ENCODE results near the gene WFDC6. TPM values are rescaled to one million over a fixed set of nuclear protein-coding genes. Genes with fewer than 3 reads are reported as not detected.

Gene WFDC6
- total and polyA plus RNA-seq, 7 donors, result not detected

GRCh38 chr20:45564760-45565276, 25.5 kb upstream of the WFDC6 start:
- no peak overlapping the region for H3K27ac ChIP-seq
- peaks cover 0 to 10% (median 0%) of the 10 kb centered on the region in 3 donors for H3K27me3 ChIP-seq
- H3K4me1 ChIP-seq, result no peaks in the 10 kb centered on the region
- TF ChIP-seq EP300 (IDR thresholded peaks at IDR 0.05) (no peak), POLR2A (IDR thresholded peaks at IDR 0.05) (no peak), POLR2AphosphoS5 (IDR thresholded peaks at IDR 0.05) (no peak), CTCF (IDR thresholded peaks at IDR 0.05) (no peak)
- intact Hi-C loops (cut with DNase I), result no loop called here
- H3K9me3 ChIP-seq, result no peaks in the 10 kb centered on the region
- no peak overlapping the region for H3K4me3 ChIP-seq
- DNase-seq, result no peak
- WGBS, 2 donors, result 85 to 93% methylated on average over 2 of the region's 2 CpGs
- H3K36me3 ChIP-seq, result no peaks in the 10 kb centered on the region

- 91 to 94% methylated on average over 1 of the region's 1 CpG for WGBS, 2 donors
- no peak for TF ChIP-seq CTCF (IDR thresholded peaks at IDR 0.05)
- no peak for TF ChIP-seq POLR2AphosphoS5 (IDR thresholded peaks at IDR 0.05)
- no peak for TF ChIP-seq EP300 (IDR thresholded peaks at IDR 0.05)
- no peak for TF ChIP-seq POLR2A (IDR thresholded peaks at IDR 0.05)
- H3K4me3 ChIP-seq, result no peak overlapping the region
- H3K36me3 ChIP-seq, result no peaks in the 10 kb centered on the region
- H3K9me3 ChIP-seq, result no peaks in the 10 kb centered on the region
- no peak overlapping the region for H3K27ac ChIP-seq
- DNase-seq, result no peak
- intact Hi-C loops (cut with DNase I), result no loop called here
- H3K4me1 ChIP-seq, result no peaks in the 10 kb centered on the region
- peaks cover 0 to 2% (median 0%) of the 10 kb centered on the region in 3 donors for H3K27me3 ChIP-seq
Observed at GRCh38 chr20:45555198-45555597, 15.9 kb upstream of the WFDC6 start.

GRCh38 chr20:45552456-45552855, 13.2 kb upstream of the WFDC6 start:
- H3K27me3 ChIP-seq, result no peaks in the 10 kb centered on the region
- WGBS, 2 donors, result 42 to 79% methylated on average over 2 of the region's 2 CpGs
- no peaks in the 10 kb centered on the region for H3K36me3 ChIP-seq
- intact Hi-C loops (cut with DNase I), result no loop called here
- no peaks in the 10 kb centered on the region for H3K4me1 ChIP-seq
- no peak overlapping the region for H3K4me3 ChIP-seq
- no peak for TF ChIP-seq EP300 (IDR thresholded peaks at IDR 0.05)
- TF ChIP-seq POLR2AphosphoS5 (IDR thresholded peaks at IDR 0.05), result no peak
- no peak for TF ChIP-seq POLR2A (IDR thresholded peaks at IDR 0.05)
- no peak for TF ChIP-seq CTCF (IDR thresholded peaks at IDR 0.05)
- H3K27ac ChIP-seq, result no peak overlapping the region
- H3K9me3 ChIP-seq, result no peaks in the 10 kb centered on the region
- DNase-seq, result no peak

- Histone ChIP-seq H3K4me3 (no peak overlapping the region), H3K9me3 (no peaks in the 10 kb centered on the region), H3K36me3 (no peaks in the 10 kb centered on the region), H3K27ac (no peak overlapping the region), H3K4me1 (no peaks in the 10 kb centered on the region), H3K27me3 (no peaks in the 10 kb centered on the region)
- TF ChIP-seq POLR2AphosphoS5 (IDR thresholded peaks at IDR 0.05), result no peak
- TF ChIP-seq CTCF (IDR thresholded peaks at IDR 0.05), result no peak
- TF ChIP-seq EP300 (IDR thresholded peaks at IDR 0.05), result no peak
- no peak for TF ChIP-seq POLR2A (IDR thresholded peaks at IDR 0.05)
- no peak for DNase-seq
- intact Hi-C loops (cut with DNase I), result no loop called here
Observed at GRCh38 chr20:45550765-45551164, 11.5 kb upstream of the WFDC6 start.

- 84 to 91% methylated on average over 7 of the region's 7 CpGs for WGBS, 2 donors
Observed at GRCh38 chr20:45548410-45548809, 9.1 kb upstream of the WFDC6 start.

More at GRCh38 chr20:45548410-45548809, 9.1 kb upstream of the WFDC6 start:
- no peaks in the 10 kb centered on the region for H3K36me3 ChIP-seq
- TF ChIP-seq POLR2A (IDR thresholded peaks at IDR 0.05) (no peak), EP300 (IDR thresholded peaks at IDR 0.05) (no peak), CTCF (IDR thresholded peaks at IDR 0.05) (no peak), POLR2AphosphoS5 (IDR thresholded peaks at IDR 0.05) (no peak)
- H3K9me3 ChIP-seq, result no peaks in the 10 kb centered on the region
- no peak for DNase-seq
- H3K27me3 ChIP-seq, result no peaks in the 10 kb centered on the region
- no peaks in the 10 kb centered on the region for H3K4me1 ChIP-seq
- no peak overlapping the region for H3K4me3 ChIP-seq
- intact Hi-C loops (cut with DNase I), result no loop called here
- no peak overlapping the region for H3K27ac ChIP-seq

Data from sigmoid colon (tissue), 7 donors.